ENCODE data around the gene HOXD4. TPM values are rescaled to one million over a fixed set of nuclear protein-coding genes. Genes with fewer than 3 reads are reported as not detected.
A peak's percentile ranks its signal among the peaks of the same experiment; 100 is the strongest.

Gene HOXD4
- polyA plus RNA-seq, 1 donor from 2014 or later, result not detected

DNA sequence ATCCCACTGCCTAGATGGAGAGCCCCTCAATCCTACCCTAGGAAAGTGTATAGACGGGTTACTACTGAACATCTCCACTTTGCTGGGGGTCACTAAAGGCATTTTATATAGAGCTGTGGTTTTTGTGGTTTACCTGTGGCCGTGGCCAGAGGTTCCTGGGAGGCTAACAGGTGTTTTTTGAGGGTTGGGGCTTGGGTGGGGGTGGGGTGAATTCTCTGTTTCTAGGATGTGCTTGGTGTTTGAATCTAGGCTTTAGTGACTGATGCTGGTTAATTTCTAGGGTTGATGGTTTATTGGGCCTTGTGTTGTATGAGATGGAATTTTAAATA lies 14.1 kb upstream of the HOXD4 start:
- Histone ChIP-seq H3K4me2 (ENCODE audit: low read length) (no peak overlapping the region), H3K4me3 (ENCODE audit: low read length) (peak overlapping the region; percentile 60), H2AFZ (ENCODE audit: low read depth, low read length) (no peak overlapping the region)

DNA sequence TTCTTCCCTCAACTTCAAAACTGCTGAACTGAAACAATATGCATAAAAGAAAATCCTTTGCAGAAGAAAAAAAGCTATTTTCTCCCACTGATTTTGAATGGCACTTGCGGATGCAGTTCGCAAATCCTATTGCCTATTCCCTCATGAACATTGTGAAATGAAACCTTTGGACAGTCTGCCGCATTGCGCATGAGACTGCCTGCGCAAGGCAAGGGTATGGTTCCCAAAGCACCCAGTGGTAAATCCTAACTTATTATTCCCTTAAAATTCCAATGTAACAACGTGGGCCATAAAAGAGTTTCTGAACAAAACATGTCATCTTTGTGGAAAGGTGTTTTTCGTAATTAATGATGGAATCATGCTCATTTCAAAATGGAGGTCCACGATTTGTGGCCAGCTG lies 13.4 kb upstream of the HOXD4 start:
- Histone ChIP-seq H3K79me2 (replicated peaks; ENCODE audit: insufficient read depth, low read length) (no peaks in the 10 kb centered on the region), H3K4me2 (ENCODE audit: low read length) (no peak overlapping the region), H3K9ac (ENCODE audit: low read length) (no peak overlapping the region), H3K9me3 (ENCODE audit: low read length) (peaks cover 4% of the 10 kb centered on the region), H4K20me1 (ENCODE audit: insufficient read depth) (no peaks in the 10 kb centered on the region), H3K27me3 (ENCODE audit: insufficient read depth, low read depth, low read length) (peaks cover 100% of the 10 kb centered on the region), H3K36me3 (ENCODE audit: insufficient read depth, low read length) (no peaks in the 10 kb centered on the region), H3K4me3 (ENCODE audit: low read length) (no peak overlapping the region), H3F3A (ENCODE audit: insufficient read depth, low read length, poor library complexity, severe bottlenecking) (no peaks in the 10 kb centered on the region), H2AFZ (ENCODE audit: low read depth, low read length) (no peak overlapping the region), H3K27ac (ENCODE audit: low read length) (no peak overlapping the region), H3K9me2 (ENCODE audit: insufficient read depth, low read length) (no peaks in the 10 kb centered on the region)
- TF ChIP-seq EZH2 (IDR thresholded peaks at IDR 0.05; ENCODE audit: borderline replicate concordance, insufficient read depth, low read length, poor library complexity, severe bottlenecking) (no peak), MXI1 (conservative IDR thresholded peaks at IDR 0.05; ENCODE audit: poor library complexity, severe bottlenecking) (no peak), SMC3 (conservative IDR thresholded peaks at IDR 0.05; ENCODE audit: poor library complexity) (no peak), RAD21 (conservative IDR thresholded peaks at IDR 0.05) (no peak), EP300 (conservative IDR thresholded peaks at IDR 0.05; ENCODE audit: poor library complexity, severe bottlenecking) (no peak)
- TF ChIP-seq, protein P1, sequence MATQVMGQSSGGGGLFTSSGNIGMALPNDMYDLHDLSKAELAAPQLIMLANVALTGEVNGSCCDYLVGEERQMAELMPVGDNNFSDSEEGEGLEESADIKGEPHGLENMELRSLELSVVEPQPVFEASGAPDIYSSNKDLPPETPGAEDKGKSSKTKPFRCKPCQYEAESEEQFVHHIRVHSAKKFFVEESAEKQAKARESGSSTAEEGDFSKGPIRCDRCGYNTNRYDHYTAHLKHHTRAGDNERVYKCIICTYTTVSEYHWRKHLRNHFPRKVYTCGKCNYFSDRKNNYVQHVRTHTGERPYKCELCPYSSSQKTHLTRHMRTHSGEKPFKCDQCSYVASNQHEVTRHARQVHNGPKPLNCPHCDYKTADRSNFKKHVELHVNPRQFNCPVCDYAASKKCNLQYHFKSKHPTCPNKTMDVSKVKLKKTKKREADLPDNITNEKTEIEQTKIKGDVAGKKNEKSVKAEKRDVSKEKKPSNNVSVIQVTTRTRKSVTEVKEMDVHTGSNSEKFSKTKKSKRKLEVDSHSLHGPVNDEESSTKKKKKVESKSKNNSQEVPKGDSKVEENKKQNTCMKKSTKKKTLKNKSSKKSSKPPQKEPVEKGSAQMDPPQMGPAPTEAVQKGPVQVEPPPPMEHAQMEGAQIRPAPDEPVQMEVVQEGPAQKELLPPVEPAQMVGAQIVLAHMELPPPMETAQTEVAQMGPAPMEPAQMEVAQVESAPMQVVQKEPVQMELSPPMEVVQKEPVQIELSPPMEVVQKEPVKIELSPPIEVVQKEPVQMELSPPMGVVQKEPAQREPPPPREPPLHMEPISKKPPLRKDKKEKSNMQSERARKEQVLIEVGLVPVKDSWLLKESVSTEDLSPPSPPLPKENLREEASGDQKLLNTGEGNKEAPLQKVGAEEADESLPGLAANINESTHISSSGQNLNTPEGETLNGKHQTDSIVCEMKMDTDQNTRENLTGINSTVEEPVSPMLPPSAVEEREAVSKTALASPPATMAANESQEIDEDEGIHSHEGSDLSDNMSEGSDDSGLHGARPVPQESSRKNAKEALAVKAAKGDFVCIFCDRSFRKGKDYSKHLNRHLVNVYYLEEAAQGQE (IDR thresholded peaks at IDR 0.05; ENCODE audit: borderline replicate concordance), result no peak

More for the DNA sequence above, 14.1 kb upstream of the HOXD4 start:
- peaks cover 100% of the 10 kb centered on the region for H3K27me3 ChIP-seq (ENCODE audit: insufficient read depth, low read depth, low read length)
- H3F3A ChIP-seq (ENCODE audit: insufficient read depth, low read length, poor library complexity, severe bottlenecking), result no peaks in the 10 kb centered on the region
- no peaks in the 10 kb centered on the region for H3K79me2 ChIP-seq (replicated peaks; ENCODE audit: insufficient read depth, low read length)
- no peak overlapping the region for H3K27ac ChIP-seq (ENCODE audit: low read length)
- H4K20me1 ChIP-seq (ENCODE audit: insufficient read depth), result no peaks in the 10 kb centered on the region
- TF ChIP-seq, protein P1 (IDR thresholded peaks at IDR 0.05; ENCODE audit: borderline replicate concordance), result no peak
- TF ChIP-seq TAF1 (IDR thresholded peaks at IDR 0.05; ENCODE audit: low read depth), result no peak
- TF ChIP-seq POLR2AphosphoS5 (IDR thresholded peaks at IDR 0.05), result no peak
- TF ChIP-seq EZH2 (IDR thresholded peaks at IDR 0.05; ENCODE audit: borderline replicate concordance, insufficient read depth, low read length, poor library complexity, severe bottlenecking), result no peak
- TF ChIP-seq RAD21 (conservative IDR thresholded peaks at IDR 0.05), result no peak
- no peak for TF ChIP-seq EP300 (conservative IDR thresholded peaks at IDR 0.05; ENCODE audit: poor library complexity, severe bottlenecking)
- TF ChIP-seq SMC3 (conservative IDR thresholded peaks at IDR 0.05; ENCODE audit: poor library complexity), result no peak
- TF ChIP-seq MXI1 (conservative IDR thresholded peaks at IDR 0.05; ENCODE audit: poor library complexity, severe bottlenecking), result no peak
- TF ChIP-seq, protein P2, sequence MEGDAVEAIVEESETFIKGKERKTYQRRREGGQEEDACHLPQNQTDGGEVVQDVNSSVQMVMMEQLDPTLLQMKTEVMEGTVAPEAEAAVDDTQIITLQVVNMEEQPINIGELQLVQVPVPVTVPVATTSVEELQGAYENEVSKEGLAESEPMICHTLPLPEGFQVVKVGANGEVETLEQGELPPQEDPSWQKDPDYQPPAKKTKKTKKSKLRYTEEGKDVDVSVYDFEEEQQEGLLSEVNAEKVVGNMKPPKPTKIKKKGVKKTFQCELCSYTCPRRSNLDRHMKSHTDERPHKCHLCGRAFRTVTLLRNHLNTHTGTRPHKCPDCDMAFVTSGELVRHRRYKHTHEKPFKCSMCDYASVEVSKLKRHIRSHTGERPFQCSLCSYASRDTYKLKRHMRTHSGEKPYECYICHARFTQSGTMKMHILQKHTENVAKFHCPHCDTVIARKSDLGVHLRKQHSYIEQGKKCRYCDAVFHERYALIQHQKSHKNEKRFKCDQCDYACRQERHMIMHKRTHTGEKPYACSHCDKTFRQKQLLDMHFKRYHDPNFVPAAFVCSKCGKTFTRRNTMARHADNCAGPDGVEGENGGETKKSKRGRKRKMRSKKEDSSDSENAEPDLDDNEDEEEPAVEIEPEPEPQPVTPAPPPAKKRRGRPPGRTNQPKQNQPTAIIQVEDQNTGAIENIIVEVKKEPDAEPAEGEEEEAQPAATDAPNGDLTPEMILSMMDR (IDR thresholded peaks at IDR 0.05; ENCODE audit: poor library complexity, severe bottlenecking), result no peak
- H3K36me3 ChIP-seq (ENCODE audit: insufficient read depth, low read length), result no peaks in the 10 kb centered on the region
- H3K9me3 ChIP-seq (ENCODE audit: low read length), result peaks cover 4% of the 10 kb centered on the region
- H3K9me2 ChIP-seq (ENCODE audit: insufficient read depth, low read length), result no peaks in the 10 kb centered on the region
- H3K9ac ChIP-seq (ENCODE audit: low read length), result no peak overlapping the region
